ENCODE results near the gene ABHD6. TPM values are rescaled to one million over a fixed set of nuclear protein-coding genes. Genes with fewer than 3 reads are reported as not detected.

ABHD6 gene, protein sequence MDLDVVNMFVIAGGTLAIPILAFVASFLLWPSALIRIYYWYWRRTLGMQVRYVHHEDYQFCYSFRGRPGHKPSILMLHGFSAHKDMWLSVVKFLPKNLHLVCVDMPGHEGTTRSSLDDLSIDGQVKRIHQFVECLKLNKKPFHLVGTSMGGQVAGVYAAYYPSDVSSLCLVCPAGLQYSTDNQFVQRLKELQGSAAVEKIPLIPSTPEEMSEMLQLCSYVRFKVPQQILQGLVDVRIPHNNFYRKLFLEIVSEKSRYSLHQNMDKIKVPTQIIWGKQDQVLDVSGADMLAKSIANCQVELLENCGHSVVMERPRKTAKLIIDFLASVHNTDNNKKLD
- 9.0 to 10.9 TPM (median 10.6 TPM) in 5 replicates for total RNA-seq (2022; extraction: Qiagen RNA extraction)

DNA sequence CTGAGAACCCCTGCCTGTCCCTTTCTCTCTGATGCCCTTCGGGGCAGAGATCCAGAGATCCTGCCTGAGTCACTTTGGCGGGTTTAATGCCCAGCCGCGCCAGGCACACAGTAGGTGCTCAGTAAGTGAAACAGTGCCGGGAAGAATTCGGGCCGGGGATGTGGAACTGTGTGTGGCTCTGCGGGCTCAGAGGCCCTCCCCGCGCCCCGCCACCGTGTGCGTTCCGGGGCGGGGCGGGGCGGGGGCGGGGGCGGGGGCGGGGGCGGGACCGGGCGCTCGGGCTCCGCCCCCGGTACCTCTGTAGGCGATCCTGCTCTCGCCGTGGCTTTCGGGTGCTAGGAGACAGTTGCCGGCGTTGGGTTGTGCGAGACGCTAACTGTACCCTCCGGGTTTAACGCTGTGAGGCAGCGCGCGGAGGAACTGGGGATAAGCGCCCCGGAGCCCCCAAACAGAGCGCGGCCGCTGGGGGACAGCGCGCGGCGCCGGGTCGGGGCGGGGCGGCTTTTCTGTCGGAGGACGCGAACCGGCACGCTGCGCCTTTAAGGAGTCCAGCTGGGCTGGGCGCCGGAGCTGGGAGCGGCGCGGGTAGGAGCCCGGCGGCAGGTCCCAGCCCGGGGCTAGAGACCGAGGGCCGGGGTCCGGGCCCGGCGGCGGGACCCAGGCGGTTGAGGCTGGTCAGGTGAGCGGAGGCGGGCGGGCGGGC is at the start of gene ABHD6:
Gene ABHD6, plus strand, starts transcription at position 555 of the 703 bp plus-strand sequence. CDS start 18,795 bp downstream, outside the sequence.

DNA sequence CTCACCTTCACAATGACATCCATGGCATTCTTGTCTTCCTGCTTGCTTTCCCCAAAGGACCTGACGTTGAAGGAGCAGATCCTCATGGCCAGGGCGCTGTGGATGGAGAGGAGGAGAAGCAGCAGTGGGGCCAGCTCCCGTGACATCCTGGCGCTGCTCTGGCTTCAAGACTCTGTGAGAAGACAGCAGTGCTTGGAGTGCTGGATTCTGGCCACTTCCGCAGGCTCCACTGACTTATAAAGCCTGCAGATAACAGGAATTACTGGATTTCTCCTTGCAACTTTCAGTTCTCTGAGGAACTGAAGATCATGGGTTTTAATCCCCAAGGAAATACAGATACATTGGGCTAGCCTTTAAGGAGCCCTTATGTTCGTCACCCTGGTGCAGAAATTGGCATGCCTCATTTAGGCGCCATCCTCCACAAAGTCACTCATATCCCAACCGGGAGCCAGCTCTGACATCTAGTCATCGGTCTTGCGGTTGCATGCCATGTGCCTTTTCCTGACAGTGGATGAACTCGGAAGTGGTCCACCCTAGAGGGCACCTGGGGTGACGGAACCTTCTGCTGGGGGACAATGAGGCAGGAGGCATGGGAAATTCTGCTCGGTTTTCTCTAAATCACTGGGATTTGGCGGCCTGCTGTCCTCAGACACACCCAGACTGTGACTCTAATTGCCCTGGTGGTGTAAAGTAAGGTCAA is 26.7 kb upstream of the ABHD6 start, which contains the start of gene DNASE1L3:
Gene DNASE1L3, minus strand, starts transcription at position 212 of the 700 bp plus-strand sequence. Its CDS starts 66 bp downstream, at position 146.

DNA sequence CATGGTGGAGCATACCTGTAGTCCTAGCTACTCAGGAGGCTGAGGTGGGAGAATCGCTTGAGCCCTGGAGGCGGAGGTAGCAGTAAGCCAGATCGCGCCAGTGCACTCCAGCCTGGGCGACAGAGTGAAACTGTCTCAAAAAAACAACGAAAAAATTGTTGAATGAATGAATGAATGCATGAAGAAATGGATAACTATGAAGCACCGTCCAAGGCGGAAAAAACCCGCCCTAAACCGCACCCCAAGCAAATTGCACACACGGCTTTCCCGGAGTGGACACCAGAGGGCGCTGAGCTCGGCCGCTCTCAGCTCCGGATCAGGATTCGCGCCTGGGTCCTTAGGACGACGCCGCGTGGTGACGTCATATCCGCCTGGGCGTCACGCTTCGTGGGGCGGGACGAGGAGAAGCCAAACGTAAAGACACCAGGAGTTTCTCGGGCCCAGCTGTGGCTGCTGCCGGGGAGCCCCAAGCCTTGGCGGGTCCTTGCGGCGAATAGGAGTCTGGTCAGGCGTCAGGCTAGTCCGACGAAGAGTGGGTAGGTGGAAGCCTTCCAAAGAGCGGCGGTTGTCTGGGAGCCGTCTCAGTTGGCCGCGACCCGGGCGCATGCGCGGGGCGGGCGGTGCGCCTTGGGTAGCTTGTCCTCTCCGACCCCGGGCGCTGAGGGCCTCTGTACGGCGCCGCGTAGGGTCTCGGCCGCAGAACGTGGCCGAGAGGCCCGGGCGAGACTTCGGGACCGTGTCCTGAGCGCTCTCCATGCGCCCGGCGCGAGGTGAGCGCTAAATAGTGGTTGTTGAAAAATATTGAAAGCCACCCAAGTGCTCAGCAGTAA is 68.5 kb downstream of the ABHD6 start, which contains the start of the genes HTD2 and RPP14:
Gene HTD2, plus strand, starts transcription at position 639 of the 830 bp plus-strand sequence. CDS start 11,094 bp downstream, outside the sequence.
Gene RPP14, plus strand, starts transcription at position 364 of the 830 bp plus-strand sequence. CDS start 4,085 bp downstream, outside the sequence.

DNA sequence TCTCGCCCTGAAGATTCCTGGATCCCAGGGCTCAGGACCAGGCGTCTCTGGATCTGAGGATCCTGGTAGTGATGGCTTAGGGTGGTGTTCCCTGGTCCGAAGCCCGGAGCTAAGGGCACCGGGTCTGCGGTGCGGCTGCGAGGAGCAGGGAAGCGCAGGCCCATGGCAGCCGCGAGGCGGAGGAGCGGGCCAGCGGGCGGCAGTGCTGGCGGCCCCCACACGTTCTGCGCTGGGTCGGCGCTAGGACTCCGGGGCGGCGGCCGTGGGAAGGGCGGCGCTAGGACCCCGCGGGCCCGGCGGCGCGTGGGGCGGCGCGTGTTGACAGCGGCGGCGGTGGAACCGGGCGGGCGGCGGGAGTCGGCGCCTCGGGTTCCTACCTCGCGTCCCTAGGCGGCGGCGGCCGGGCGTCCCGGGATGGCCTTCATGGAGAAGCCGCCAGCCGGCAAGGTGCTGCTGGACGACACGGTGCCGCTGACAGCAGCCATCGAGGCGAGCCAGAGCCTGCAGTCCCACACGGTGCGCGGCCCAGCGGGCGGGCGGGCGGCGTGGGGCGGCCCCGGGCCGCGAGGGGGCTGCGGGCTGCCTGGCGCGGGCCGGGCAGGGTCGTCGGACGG is 95.1 kb downstream of the ABHD6 start, which contains the start of gene PXK:
Gene PXK, plus strand, starts transcription at position 318 of the 614 bp plus-strand sequence. Its CDS starts 97 bp downstream, at position 415.

Other genes with a start within 250 kb of the ABHD6 start
- 314 to 349 TPM (median 344 TPM) in 5 replicates for gene FLNB, start 229.4 kb upstream of the ABHD6 start, total RNA-seq (2022; extraction: Qiagen RNA extraction)
- 0.21 TPM in 1 of 5 replicates, not detected in the others for gene DNASE1L3, start 26.8 kb upstream of the ABHD6 start, total RNA-seq (2022; extraction: Qiagen RNA extraction)
- 9.0 to 12.6 TPM (median 10.8 TPM) in 5 replicates for gene RPP14, start 68.5 kb downstream of the ABHD6 start, total RNA-seq (2022; extraction: Qiagen RNA extraction)
- 7.3 to 8.3 TPM (median 7.7 TPM) in 5 replicates for gene HTD2, start 68.7 kb downstream of the ABHD6 start, total RNA-seq (2022; extraction: Qiagen RNA extraction)
- gene PXK, start 95.1 kb downstream of the ABHD6 start, total RNA-seq (2022; extraction: Qiagen RNA extraction), result 4.1 to 5.8 TPM (median 4.8 TPM) in 5 replicates
- 57.1 to 63.4 TPM (median 60.5 TPM) in 5 replicates for gene PDHB, start 196.0 kb downstream of the ABHD6 start, total RNA-seq (2022; extraction: Qiagen RNA extraction)